Measurements from ENCODE around the gene SOX11.

Gene SOX11

GRCh38 chr2:5674026-5674340, 18.2 kb upstream of the SOX11 start:
- TF ChIP-seq FOXP2 (optimal IDR thresholded peaks at IDR 0.05; ENCODE audit: borderline replicate concordance, extremely low read depth, extremely low read length, insufficient read depth) (no peak), SIN3A (IDR thresholded peaks at IDR 0.05; ENCODE audit: borderline replicate concordance, insufficient read depth, low read length) (no peak), REST (IDR thresholded peaks at IDR 0.05; ENCODE audit: insufficient read depth in 1 of 2, low read depth in 2 of 2, low read length in 2 of 2) (no peak)

- TF ChIP-seq FOXP2 (optimal IDR thresholded peaks at IDR 0.05; ENCODE audit: borderline replicate concordance, extremely low read depth, extremely low read length, insufficient read depth) (no peak), SIN3A (IDR thresholded peaks at IDR 0.05; ENCODE audit: borderline replicate concordance, insufficient read depth, low read length) (no peak), TAF1 (IDR thresholded peaks at IDR 0.05; ENCODE audit: borderline replicate concordance, insufficient read depth, low read length) (no peak), POLR2AphosphoS5 (IDR thresholded peaks at IDR 0.05; ENCODE audit: low read depth, low read length) (no peak), REST (IDR thresholded peaks at IDR 0.05; ENCODE audit: insufficient read depth in 1 of 2, low read depth in 2 of 2, low read length in 2 of 2) (no peak)
Measured at GRCh38 chr2:5677133-5677532, 15.1 kb upstream of the SOX11 start.

GRCh38 chr2:5683471-5683870, 8.7 kb upstream of the SOX11 start:
- TF ChIP-seq SIN3A (IDR thresholded peaks at IDR 0.05; ENCODE audit: borderline replicate concordance, insufficient read depth, low read length) (no peak), TAF1 (IDR thresholded peaks at IDR 0.05; ENCODE audit: borderline replicate concordance, insufficient read depth, low read length) (no peak), REST (IDR thresholded peaks at IDR 0.05; ENCODE audit: insufficient read depth in 1 of 2, low read depth in 2 of 2, low read length in 2 of 2) (no peak), FOXP2 (optimal IDR thresholded peaks at IDR 0.05; ENCODE audit: borderline replicate concordance, extremely low read depth, extremely low read length, insufficient read depth) (no peak), POLR2AphosphoS5 (IDR thresholded peaks at IDR 0.05; ENCODE audit: low read depth, low read length) (no peak)

- TF ChIP-seq TAF1 (IDR thresholded peaks at IDR 0.05; ENCODE audit: borderline replicate concordance, insufficient read depth, low read length) = no peak
Measured at GRCh38 chr2:5685225-5685624, 7.0 kb upstream of the SOX11 start.

GRCh38 chr2:5686068-5686467, 6.1 kb upstream of the SOX11 start:
- TF ChIP-seq POLR2AphosphoS5 (IDR thresholded peaks at IDR 0.05; ENCODE audit: low read depth, low read length) = no peak
- no peak for TF ChIP-seq FOXP2 (optimal IDR thresholded peaks at IDR 0.05; ENCODE audit: borderline replicate concordance, extremely low read depth, extremely low read length, insufficient read depth)
- TF ChIP-seq REST (IDR thresholded peaks at IDR 0.05; ENCODE audit: insufficient read depth in 1 of 2, low read depth in 2 of 2, low read length in 2 of 2) = no peak
- no peak for TF ChIP-seq TAF1 (IDR thresholded peaks at IDR 0.05; ENCODE audit: borderline replicate concordance, insufficient read depth, low read length)
- no peak for TF ChIP-seq SIN3A (IDR thresholded peaks at IDR 0.05; ENCODE audit: borderline replicate concordance, insufficient read depth, low read length)
